ENCODE data around the gene CAMK2D.

The CAMK2D gene

DNA sequence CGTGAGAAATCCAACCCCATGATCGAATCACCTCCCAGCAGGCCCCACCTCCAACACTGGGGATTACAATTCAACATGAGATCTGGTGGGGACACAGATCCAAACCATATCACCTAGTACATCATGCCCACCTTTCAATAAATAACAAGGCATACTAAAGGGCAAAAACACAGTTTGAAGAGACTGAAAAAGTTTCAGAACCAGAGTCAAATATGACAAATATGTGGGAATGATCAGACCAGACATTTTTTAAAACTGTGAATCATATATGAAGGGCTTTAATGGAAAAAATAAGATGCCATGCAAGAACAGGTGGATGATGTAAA, 167.3 kb downstream of the CAMK2D start:
- DNase-seq, result no peak

DNA sequence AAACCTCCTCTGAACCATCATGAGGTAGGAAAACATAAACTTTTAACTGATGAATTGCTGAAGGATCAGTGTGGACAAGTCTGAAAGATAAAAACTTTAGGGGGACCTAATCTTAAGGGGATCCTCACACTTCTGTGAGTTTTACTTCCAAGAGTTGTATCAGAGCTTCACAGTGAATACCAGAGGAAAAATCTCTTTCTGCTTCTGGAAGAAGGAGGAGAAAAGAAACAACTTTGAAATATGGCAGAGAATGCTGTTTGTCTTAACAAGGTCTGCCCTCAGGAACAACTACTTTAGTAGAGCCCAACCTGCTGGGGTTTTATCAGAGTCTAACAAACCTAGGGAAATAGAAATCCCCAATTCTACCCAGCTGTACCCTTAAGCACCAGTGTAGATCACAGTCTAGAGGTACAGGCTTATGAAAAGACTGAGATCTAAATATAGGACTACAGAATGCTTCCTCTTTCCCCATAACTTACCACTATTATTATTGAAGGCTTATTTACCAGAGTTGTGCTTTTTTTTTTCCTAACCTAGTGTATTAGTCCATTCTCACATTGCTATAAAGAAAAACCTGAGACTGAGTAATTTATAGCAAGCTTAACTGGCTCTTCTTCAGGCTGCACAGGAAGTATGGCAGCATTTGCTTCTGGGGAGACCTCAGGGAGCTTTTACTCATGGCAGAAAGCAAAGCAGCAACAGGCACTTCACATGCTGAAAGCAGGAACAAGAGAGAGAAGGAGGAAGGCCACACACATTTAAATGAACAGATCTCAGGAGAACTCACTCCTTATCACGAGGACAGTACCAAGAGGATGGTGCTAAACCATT, 167.9 kb downstream of the CAMK2D start:
- DNase-seq, result no peak

DNA sequence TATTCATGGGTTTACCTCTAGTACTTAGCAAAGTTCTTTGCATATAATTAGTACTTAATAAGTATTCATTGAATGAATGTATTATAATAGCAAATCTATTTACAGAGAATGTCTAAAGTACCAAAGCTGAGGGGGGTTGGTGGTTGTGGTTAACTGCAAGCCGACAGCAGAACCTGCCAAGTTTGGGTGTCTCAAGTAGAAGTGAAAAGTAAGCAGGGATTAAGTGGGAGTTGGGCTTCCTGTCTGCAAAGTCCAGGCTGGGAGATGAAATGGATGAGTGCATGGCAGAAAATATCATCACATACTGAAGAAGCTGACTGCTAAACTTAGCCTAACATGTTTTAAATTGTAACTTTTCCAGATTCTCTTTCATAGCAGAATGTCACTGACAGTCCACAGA, 169.6 kb downstream of the CAMK2D start:
- DNase-seq, result no peak

DNA sequence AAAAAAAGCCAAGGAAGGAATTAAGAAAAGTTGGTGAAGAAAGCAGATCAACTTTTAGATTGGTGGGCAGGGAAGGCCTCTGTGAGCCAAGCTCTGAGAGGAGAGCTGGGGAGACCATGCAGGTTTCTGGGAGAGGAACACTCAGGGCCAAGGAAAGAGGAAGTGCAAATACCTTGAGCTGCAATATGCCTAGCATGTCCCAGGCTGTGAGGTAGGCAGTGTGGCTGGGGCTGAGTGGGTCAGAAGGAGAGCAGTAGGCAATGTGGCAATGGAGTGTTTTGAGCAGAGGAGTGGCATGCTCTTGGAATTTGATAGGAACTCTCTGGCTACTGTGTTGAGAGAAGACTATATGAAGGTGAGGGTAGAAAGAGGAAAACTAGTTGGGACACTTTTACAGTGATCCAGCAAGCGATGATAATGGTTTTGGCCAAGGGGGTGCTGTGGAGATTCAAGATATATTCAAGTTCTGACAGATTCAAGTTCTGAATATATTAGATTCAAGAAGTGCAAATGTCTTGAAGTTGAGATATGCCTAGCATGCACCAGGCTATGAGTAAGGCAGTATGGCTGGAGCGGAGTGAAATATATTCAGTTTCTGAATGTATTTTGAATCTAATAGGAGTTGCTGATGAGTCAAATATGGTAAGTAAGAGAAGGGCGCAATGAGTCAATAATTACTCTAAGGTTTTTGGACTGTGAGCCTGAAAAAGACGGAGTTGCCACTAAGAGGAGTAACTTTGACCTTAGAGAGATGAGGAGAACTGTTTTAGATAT, 172.5 kb downstream of the CAMK2D start:
- no peak for DNase-seq

DNA sequence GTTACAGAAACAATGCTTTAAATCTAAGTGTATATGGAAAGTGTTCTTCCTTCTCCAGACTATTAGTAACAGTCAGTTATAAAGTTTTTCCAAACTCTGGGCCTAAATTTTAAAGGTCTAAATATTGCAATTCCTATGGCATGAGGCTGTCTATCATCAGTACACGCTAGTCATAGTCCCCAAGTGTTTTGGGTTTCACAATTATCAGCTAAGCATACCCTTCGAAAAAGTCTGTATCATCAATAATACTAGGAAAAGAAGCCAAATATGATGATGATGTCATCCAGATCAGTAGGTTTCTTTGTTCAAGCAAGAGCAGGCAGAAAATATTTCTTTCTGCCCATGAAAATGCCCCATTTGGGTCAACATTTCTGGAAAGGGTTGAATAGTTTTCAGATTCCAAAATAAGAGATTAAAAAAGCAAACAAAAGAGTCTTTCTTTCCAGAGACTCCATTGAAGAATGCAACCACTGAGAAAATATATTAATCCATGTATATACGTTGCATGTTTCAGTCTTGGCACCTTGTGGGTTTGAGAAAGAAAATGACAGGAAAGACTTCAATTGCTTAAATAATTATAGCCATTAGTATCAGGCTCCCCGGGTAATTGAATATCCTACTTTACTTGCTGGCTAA, 173.8 kb downstream of the CAMK2D start:
- no peak for DNase-seq

DNA sequence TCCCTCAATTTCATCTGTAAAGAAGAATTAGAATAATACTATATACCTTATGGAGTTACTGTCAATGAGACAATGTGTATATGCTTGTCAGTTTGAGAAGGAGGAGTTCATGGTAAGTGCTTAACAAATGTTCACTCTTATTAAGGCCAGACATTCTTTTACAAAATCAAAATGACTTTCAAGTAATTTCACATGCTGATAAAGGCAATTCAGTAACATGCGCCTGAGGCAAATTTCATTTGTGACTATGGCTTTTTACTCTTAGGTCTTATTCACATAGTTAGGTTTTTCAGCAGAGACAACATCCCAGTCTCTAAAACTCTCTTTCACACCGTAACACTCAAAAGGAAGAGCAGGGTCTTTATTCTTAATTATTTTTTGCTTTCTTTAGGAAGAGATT, 174.4 kb downstream of the CAMK2D start:
- DNase-seq, result no peak

DNA sequence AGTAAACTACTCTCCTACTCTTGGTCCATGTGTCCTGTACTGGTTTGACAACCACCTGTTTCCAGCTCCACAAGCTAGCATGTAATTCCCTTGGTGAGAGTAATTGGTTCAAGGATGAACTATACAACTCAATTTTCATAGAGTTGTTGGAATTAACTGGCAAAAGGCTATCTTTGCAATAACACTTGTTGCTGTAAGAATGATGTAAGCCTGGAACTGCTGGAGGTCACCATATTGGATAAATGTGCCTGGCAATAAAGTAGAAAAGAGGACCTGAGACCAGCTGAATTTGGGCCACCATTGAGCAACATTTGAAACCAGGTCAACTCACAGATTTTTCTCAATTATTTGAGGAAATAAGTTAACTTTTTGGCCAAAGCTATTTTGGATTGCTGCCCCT, 175.5 kb downstream of the CAMK2D start:
- DNase-seq, result no peak

DNA sequence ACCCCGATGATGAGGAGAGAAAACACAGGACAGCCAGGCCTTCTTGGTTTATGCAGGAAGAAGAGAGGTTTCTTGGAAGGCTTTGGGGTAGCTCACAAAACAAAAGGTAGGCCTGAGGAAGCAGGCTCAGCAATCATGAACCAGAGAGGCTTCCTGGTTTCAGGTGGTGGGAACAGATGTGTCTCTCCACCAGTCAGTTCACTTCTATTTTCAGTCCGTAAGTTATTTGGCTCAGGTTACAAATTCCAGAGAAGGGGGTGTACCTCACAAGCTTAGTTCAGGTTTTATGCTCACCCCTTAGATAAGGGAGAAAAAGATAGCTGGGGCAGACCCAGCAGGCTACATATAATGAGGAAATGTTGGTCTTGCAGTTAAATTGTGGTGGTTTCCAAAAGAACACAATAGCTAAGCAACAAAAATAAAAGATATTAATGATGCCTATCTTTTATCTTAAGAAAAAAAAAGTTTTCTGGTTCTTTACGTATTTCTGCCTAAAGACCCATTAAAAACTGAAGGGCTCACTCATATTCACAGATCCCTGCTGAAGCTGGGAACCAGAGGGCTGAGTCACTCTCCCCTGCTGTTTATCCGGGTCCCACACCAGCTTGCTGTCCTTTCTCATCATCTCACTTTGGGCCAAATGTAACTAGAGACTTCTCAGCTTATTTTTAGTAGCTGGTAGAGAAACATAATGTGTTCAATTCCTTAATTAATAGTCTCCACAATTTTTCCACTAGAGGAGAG, 177.0 kb downstream of the CAMK2D start:
- DNase-seq, result peak; percentile 68

DNA sequence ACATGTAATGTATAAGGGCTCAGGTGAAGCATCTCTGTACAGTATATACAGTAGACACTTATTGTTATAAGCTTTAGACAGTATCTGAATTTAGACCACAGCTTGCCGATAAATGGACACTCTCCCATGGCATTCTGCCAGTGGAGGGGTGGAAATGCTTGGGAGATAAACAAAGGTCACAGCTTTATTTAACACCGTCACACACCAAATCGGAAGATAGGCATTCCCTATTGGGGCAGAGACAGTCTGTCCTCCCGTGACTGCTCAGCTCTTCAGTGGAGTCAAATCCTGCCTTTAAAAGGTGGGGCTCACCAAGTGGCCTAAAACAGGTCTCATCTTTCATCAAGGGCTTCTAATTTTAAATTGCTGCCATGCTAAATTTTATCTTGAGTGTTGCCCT, 178.8 kb downstream of the CAMK2D start:
- no peak for DNase-seq

DNA sequence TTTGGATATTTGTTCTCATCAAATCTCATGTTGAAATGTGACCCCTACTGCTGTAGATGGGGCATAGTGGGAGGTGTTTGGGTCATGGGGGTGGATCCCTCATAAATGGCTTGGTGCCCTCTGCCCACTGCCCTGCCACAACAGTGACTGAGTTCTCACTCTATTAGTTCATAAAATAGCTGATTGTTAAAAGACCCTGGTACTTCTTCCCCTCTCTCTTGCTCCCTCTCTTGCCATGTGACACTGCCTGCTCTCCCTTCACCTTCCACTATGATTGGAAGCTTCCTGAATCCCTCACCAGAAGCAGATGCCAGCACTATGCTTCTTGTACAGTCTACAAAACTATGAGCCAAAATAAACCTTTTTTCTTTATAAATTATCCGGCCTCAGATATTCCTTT, 182.2 kb downstream of the CAMK2D start:
- DNase-seq, result no peak

DNA sequence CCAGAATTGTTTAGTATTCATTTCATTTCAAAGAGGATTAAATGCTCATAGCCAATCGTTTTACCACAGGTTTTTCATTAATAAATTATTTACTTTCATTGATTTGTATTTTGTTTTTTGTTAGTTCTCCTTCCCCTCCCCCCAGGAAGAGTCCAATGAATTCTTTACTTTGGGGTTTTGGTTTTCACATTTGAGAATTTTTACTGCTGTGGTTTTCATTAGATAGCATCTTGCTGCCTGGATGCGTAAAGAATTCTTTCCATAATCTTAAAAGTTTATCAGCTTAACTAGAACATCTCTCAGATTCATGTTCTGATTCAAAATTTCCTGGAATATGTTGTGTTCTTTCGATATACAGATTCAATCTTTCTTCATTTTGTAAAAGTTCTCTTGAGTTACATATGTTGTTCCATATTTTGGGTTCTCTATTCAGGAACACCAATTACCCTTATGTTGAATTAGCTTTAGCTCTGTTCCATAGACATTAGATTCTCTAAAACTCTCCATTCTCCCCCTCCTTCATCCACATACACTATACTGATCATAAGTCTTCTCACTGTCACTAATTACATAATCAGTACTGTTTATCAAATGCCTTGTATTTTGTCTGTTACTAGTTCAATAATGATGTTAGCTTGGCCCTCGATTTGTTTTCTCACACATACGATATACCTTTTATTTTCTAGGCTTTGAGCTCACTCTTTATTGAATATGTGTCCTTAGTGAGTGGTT, 184.4 kb downstream of the CAMK2D start:
- DNase-seq, result no peak

DNA sequence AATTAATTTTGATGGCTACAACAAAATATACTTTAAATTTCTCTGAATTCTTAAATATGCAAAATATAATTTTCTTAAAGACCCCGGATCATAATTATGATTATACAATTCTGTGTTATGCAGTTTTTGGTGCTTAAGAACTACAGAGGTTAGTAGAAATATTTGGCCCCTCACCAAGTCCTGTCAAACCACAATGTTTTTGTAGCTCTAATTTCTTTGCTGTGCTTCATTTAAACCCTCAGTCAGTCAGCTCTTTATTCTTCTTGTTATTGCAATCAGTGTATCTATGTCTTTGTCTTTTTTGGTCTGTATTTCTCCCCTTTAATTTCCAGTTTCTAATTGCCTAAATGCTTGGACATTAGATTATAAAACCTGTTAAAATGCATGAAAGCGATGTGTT, 186.1 kb downstream of the CAMK2D start:
- DNase-seq, result peak; percentile 12

DNA sequence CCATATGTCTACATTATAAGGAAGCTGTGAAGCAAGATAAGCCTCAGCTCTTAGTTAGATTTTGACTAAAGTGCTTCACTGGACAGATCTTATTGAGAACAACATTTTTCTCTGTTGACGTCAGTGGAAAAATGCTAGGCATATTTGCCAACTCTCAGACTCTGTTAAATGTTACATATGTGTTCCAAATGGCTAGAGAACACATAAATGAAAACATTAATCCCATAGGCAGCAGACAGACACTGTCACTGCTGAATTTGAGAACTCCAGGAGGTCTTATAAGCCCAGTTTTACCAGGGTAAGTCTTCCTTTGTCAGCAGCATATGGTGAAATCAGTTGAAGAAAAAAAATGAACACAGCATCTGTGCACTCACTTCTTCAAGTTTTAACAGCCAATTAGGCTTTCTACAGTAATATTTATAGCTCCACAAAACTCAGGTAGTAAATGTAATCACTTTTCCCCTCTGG, 186.9 kb downstream of the CAMK2D start:
- peak; percentile 93 for DNase-seq

DNA sequence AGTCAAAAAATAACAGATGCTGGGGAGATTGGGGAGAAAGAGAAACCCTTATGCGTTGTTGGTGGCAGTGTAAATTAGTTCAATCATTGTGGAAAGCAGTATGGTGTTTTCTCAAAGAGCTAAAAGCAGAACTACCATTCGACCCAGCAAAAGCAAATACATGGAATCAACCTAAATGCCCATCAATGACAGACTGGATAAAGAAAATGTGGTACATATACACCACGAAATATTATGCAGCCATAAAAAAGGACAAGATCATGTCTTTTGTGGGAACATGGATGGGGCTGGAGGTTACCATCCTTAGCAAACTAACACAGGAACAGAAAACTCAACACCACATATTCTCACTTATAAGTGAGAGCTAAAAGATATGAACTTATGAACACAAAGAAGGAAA, 188.9 kb downstream of the CAMK2D start:
- no peak for DNase-seq

DNA sequence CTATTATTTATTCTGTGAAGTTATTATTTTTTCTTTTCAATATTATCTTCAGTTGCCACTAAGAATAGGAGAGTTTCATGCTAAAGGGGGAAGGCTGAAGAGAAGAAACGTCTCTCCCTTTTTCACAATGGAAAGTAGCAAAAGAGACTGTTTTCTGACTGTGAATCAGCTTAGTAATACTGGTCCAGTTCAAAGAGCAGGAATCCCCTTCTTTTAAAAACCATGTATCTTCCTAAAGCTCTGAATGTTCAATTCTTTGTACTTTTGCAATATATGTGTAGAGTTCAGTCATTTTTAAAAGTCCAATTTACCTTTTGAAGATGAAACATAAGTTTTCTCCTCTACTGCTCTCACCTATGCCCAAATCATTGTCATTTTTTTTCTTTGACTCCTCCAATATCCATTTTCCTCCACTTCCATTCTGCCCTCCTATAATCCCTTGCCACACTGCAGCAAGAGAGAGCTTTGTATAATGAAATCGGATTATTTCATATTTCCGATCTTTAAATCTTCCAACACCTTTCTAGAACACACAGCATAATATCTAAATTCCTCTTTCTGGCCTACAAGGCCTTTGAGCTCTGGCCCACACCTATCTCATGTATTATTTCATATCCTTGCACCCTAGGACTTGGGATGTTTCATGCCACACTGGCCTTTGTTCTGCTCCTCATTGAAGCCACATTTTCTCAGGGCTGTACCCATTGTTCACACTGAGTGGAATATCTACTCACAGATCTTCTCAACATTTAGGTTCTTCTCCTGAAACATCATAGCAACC, 195.3 kb downstream of the CAMK2D start:
- DNase-seq, result no peak

DNA sequence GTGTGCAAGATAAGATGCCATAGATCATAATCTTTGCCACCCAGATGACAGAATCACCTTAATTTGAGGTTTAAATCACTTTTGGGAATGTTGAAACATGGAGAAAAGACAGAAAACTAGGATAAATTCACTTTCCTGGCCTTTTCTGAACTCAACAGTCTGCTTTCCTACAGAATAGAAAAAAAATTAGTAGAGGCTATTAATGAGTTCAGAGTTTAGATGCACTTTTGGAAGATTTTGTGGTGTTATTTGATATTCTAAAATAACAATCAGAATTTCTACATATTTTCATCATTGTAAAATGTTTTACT, 195.9 kb downstream of the CAMK2D start:
- DNase-seq, result no peak

DNA sequence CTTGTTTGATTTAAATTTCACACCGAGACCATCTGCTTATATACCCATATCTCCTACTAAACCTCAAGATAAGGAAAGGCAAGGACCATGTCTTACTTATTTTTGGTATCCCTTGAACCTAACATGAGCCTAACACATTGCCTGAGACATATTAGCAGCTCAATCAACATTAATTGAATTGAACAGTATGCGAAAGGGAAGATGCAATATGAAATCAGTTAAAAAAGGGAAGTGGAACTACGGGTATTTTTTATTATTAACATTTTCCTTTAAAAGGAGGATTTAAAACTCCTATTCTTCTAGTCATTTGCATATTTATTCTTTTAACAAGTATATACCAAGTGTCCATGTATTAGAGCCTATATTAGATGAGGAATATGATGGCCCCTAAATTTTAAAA, 197.0 kb downstream of the CAMK2D start:
- DNase-seq, result no peak

DNA sequence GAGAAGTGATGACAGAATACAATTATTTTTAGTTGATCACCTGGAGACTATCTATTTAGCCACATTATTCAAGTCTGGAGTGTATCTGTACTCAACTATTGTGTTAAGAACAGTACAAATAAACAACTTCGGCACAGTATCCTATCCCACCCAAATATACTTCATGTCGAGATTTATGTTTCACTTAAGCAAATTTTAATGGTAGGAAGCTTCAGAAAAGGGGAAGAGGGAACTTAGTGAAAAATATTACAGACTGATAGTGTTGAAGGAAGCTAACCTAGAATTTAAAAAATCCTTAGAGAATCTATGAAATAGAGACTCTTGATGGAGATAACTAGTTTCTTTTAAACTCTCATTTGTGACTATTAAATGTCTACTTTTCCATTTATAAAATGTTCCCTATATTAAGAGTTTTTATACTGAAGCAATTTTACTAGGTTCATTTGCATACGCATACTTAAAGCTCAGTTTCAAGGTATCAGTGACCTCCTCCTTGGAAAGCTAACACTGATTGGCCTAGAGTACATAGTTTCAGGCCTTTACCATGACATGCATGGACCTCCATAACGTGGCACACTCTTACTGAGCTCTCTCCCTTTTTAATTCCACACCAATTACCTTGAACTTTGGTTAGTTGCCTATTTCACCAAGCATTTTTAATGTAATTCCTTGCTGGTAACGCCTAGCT, 197.7 kb downstream of the CAMK2D start:
- no peak for DNase-seq

DNA sequence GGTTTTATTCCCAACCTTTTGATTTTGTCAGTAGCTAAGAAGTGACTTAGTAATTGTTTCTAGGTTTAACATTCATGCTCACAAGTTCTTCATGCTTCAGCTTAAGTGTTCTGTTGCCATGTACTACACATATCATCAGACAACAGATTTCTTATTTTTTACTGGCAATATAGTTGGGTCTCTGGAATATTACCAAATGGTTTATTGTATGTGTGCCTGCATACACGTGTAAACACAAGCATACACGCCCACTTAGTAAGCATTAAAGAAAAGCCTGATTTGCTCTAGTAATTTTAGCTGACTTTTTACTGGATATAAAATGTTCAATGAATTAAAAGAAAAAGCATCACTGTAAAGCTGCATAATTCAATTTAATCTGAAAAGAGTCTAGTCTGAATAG, 199.8 kb downstream of the CAMK2D start:
- no peak for DNase-seq

DNA sequence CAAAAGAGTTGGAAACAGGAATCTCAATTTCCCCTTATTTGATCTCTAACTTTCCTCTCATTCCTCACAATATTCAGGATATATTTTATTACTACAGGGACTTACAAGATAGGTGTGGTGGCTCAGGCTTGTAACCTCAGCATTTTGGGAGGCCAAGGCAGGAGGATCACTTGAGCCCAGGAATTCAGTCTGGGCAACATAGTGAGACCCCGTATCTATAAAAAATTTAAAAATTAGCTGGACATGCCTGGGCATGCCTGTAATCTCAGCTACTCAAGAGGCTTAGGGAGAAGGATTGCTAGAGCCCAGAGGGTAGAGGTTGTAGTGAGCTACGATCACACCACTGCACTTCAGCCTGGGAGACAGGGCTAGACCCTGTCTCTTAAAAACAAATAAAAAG, 200.4 kb downstream of the CAMK2D start:
- no peak for DNase-seq

DNA sequence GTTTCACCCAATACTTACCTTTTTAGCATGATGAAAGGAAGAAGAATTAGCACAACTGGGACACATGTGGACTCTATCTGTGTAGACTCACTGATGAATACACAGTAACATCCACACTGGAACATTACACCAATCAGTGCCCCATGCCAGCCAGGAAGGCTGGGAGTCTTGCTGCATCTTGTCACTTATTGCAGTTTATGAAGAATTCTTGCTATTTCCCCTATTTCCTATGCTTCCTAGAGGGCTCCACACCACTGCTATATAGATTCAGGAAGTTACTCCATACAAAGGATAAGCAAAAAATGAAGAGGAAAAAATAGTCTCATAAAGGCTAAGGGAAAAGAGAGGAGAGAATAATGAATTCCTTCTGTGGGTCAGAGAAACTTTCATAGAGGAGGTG, 201.0 kb downstream of the CAMK2D start:
- no peak for DNase-seq

Data from NCI-H446 treated with DMSO at 0.1 percent for 48 hours (cell line).